Tongue (tissue), 2 donors: ENCODE data around the gene UBA5. TPM values are rescaled to one million over a fixed set of nuclear protein-coding genes. Genes with fewer than 3 reads are reported as not detected.
"Not testable (repeated sequence)": the region's sequence is repeated elsewhere in the genome, so short reads cannot be mapped to it uniquely, and the experiment has no call there.

ENCODE experiments used
- DNase-seq: peaks from one replicate; pipeline ENCODE4 v3.0.0-alpha.2; 2015
- total RNA-seq: library from RNA; depleted of rRNA; stranded (reverse); fragments of >200 nt; gene quantifications from one replicate; pipeline ENCODE4 v1.2.3, GENCODE V29; 2014

The UBA5 gene
- total RNA-seq: 63.6 TPM

DNA sequence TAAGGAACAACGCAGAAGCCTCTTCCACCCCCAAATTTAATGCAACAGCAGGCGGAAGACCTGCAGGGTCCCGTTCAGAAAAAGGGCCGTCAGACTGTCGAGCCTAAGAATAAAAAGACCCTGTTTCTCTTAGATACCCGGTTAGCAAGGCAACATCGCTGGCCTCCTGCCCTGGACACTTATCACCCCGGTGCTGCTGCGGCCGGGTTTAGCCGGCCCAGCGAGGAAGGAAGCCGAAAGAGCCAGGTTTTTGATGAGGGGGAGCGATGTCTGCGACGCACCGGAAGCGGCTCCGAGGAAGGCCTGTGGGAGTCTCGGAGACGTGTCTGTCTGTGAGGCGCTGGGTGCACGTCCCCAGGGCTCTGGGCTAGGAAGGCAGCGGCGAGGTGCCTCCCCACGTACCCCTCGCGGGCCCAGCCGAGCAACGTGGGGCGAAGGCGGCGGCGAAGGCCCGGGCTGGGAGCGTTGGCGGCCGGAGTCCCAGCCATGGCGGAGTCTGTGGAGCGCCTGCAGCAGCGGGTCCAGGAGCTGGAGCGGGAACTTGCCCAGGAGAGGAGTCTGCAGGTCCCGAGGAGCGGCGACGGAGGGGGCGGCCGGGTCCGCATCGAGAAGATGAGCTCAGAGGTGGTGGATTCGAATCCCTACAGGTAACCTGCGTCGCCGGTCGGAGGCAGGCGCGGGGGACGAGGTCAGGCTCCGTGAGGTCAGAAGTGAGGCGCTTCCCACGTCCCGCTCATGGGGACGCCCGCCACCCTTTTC is at the start of gene UBA5:
Gene UBA5, plus strand, starts transcription at position 278 of the 759 bp plus-strand sequence. Its CDS starts 209 bp downstream, at position 487.
- peak; percentile 79 for DNase-seq

DNA sequence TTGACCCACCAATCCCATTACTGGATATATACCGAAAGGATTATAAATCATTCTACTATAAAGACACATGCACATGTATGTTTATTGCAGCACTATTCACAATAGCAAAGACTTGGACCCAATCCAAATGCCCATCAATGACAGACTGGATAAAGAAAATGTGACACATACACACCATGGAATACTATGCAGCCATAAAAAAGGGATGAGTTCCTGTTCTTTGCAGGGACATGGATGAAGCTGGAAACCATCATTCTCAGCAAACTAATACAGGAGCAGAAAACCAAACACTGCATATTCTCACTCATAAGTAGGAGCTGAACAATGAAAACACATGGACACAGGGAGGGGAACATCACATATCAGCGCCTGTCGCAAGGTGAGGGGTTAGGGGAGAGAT is 44.8 kb upstream of the UBA5 start:
- not testable (repeated sequence) for DNase-seq

DNA sequence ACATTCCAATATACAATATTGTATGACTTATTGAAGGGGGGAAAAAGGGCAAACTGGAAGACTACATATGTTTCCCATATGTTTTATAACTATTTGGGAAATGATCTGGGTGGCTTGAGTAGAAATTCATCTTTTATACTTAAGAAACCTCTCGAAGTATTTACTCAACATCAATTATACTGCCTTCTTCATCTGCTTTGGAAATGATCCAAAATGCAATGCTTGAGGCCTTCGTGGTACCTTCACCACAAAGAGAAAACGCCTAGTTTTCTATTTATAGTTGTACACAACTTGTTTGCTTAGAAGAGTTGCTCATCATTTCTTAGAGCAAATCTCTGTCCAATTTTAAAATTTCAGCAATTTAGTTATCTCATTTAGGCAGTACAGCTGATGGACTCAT is 44.2 kb upstream of the UBA5 start:
- no peak for DNase-seq

DNA sequence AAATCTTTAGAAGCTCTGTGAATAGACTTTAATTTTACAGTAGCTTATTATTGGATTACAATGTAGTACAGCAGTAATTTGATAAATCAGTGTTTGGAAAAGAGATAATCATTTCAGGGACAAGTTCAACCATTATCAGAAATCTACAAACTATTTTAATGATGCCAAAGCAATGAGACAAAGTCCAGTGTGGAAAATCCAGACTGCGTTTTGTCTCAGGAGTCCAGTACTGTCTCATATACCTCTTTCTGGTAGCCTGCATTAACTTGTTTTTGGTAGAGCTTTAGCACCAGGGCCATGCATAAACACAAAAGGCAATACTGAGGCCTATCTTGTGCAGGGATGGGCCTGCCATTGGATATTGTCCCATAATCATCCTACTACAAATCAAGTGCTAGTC is 43.3 kb upstream of the UBA5 start:
- DNase-seq: no peak

DNA sequence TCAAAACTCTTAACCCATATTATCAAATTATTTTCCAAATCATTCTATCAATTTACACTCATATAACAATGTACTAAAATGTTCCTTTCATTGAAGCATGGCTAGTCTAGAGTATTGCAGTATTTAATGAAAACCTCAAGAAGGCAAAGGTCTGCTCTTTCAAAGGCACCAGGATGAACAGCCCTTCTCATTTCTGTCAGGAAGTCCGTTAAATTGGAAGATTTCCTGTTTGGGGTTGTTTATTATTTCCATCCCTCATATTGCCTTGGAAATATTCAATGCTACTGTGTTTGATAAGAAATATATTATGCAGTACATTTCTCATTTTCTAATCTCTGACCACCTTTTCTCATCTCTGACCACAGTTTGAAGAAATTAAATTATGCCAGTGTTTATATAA is 38.0 kb upstream of the UBA5 start:
- no peak for DNase-seq

DNA sequence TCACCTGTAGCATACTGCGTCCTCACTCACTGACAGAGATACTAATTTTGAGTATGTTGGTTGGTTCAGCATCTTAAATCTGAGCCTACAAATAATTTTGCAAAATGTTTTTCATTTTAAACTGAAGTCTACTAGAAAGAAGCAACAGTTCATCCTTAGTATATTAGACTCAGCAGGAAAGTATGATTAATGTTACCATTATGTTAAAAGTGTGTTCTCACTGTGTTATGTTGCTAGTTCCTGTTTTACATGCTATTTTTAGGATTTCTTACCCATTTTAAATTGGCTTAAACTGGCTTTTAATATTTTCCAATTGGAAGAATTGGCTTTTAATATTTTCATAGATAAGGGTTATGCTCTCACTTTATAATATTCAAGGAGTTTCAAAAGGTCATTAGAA is 37.4 kb upstream of the UBA5 start:
- no peak for DNase-seq

DNA sequence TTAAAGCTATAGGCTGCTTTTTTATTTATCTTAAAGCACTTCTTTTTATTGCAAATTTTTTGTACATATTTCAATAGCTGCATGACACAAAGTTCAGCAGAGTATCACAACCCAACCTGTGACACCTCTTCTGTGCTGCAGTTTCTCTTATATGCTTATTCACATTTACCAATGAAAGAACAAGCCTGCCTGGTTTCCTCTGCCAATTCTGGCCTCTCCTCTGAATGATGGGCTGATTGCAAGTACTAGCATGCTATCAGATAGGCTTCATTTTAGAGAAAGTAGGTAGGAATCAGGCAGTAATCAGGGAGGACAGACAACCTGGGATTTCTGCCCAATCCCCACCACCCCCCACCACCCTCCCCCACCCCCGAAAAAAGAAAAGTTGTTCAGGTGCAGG is 36.5 kb upstream of the UBA5 start:
- no peak for DNase-seq

DNA sequence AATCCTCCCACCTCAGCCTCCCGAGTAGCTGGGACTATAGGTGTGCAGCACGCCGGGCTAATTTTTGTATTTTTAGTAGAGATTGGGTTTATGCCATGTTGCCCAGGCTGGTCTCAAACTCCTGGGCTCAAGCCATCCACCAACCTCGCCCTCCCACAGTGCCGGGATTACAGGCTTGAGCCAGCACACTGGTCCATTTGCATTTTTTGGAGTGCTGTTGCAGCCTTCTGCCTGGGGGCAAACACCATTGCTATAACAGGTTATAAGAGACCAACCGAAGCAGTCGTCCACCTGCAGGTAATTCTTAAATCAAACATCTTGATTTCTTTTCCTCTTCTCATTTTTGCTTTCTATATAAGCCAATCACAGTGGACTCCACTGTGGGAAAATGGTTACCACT is 35.3 kb upstream of the UBA5 start:
- no peak for DNase-seq

DNA sequence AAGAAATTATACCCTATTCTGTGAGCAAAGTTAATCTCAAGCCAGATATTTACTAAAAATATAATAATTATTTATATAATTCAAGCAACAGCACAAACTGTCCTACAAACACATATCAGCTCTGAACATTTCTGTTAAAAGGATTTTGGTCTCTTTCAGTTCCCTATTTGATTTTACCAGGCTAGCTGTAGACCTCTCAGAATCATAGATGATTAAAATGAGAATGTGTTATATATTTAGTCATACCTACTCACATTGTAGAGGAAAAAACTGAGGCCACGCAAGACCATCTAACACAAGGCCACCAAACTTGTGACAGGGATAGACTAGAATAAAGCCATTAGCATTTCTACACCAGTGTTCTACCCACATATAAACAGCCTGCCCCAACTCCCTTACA is 34.5 kb upstream of the UBA5 start:
- no peak for DNase-seq

DNA sequence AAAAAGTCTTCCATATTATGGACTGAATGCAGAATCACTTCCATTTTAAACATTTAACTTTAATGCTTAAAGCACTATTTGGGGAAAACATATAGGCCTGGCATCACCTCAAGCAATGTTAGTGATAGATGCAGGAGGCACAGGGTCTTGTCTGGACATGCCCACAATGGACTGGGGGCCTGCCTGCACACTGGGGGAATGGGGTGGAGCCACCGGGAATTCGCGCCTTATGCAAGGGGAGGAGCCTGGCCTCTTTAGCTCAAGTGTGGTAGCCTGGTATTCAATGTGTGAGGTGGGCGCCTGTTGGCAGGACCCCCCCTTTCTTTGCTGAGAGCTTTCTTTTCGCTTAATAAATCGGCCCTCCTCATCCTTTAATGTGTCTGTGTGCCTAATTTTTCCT is 33.2 kb upstream of the UBA5 start:
- no peak for DNase-seq

DNA sequence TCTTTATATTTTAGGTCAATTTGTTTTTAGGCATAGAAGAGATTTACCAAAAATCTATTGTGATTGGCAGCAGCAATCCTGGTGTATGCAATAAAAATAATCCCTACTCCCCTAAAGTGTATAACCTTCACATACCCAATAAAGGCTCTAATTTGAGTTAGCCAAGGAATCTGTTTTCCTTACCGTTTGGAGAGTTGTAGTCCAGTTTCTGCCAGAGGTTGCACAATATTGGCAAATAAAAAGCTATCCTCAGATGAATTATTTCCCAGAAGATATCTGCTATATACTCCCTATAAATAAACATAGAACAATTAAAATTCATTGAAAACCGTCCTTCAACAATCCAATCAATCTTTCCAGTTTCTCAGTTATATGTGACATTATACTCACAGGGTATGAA is 32.0 kb upstream of the UBA5 start:
- no peak for DNase-seq

DNA sequence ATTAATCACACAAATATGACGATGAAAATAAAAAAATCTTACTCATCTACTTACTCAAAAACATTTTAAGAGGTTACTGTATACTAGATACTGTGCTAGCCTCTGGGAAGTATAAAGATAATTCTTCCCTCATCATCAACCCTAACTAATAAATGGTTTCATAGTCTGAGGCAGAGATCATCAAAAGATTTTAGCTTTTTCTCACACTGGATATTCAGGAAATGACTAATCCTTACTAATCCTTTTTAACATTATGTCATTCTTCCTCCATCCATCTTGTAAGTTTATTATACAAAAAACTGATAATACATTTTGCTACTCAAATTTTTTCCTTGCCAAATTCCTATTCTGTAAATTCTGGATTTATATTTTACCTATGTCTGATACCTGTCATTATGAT is 30.2 kb upstream of the UBA5 start:
- no peak for DNase-seq

DNA sequence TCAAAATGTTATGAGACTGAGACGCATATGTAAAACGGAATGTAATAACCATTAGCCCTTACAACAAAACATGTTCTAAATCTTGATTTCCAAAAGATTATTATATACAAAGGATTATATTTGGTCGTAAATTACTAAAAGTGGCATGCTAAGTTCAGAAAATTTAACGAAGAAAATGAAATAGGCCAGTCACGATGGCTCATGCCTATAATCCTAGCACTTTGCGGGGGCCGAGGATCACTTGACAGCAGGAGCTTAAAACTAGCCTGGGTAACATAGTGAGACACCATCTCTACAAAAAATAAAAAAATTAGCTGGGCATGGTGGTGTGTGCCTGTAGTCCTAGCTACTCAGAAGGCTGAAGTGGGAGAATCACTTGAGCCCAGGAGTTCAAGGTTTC is 29.5 kb upstream of the UBA5 start:
- no peak for DNase-seq

DNA sequence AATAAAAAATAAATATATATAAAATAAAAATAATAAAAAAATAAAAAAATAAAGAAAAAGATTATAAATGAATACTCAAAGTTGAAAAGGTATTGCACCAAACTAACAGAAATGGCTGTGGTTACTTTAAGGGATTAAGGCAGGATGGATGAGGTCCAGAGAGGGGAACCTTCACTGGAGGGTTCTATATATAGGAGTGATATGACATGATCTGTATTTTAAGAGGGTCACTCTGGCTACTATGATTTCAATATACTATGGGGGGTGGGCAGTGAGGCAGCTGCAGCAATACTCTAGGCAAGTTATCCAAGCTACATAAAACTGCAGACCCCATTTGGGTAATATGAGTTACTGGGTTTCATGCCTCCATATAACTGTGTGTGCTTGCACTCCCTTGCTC is 25.1 kb upstream of the UBA5 start:
- peak; percentile 12 for DNase-seq

DNA sequence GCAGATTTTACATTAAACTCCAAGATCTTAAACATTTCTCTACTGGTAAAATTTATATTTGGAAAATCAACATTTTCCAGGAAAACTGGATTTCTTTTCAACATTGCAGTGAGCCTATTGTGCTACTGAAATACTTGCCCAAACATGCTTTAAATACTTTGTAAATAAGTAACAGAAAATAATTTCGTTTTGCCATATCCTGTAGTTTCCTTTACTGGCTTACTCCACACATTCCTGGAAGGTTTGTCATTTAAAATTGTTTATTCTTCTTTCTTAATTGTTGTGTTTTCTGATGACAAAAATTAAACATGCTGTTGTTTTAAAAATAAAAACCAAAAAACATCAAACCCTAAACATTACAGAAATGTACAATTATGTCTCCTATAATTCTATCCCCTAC is 22.5 kb upstream of the UBA5 start:
- DNase-seq: no peak

DNA sequence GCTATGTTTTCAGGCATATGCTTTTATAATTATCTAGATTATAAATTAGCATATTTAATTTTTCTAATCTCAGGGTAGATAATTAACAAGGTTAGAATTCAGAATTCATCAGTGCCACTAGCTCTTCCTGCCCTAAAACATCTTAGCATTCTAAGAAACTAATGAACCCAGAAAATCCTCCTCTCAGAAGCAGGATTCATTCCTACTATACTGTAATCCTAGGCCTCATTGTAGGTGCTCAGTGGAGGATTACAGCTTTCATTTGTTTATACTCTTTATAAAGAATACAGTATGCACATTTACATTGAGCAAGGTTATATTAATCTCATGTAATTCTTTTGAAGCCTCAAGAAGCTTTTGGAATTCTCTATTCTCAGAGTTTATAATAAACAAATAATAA is 21.4 kb upstream of the UBA5 start:
- DNase-seq: no peak

DNA sequence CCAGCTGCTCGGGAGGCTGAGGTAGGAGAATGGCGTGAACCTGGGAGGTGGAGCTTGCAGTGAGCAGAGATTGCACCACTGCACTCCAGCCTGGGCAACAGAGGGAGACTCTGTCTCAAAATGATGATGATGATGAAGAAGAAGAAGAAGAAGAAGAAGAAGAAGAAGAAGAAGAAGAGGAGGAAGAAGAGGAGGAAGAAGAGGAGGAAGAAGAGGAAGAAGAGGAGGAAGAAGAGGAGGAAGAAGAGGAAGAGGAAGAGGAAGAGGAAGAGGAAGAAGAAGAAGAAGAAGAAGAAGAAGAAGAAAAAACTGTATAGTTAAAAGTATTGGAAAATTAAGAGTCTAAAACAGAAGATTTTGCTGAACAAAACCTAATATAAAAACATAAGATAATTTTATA is 18.7 kb upstream of the UBA5 start:
- not testable (repeated sequence) for DNase-seq

DNA sequence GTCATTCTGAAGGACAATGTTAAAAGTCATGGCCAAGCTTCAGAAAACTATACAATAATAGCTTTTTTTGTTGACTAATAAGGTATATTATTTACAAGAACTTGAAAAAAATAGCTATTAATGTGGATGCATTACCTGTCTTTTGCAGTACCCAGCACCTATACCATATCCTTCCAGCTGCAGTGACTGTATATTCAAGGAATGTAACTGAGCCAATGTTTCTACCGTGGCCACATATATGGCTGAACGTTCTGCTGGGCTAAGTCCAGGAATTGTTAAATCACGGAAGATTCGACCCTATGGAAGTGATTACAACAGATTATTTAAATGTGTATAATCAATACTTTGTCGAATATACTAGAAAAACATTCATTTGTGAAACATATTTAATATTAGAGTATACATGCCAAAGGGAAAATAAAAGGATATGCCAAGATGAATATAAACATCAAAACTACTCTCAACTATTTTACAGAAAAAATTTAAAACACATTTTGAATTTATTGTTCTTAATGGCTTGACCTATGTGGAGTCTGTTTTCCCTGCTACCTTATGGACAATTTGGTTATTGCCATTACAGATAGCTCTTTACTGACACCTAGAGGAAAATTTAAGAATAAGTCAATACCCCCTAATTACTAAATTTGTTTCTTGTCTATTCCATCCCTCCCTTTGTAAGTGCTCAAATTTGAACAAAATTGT is 18.1 kb upstream of the UBA5 start:
- DNase-seq: peak; percentile 74

DNA sequence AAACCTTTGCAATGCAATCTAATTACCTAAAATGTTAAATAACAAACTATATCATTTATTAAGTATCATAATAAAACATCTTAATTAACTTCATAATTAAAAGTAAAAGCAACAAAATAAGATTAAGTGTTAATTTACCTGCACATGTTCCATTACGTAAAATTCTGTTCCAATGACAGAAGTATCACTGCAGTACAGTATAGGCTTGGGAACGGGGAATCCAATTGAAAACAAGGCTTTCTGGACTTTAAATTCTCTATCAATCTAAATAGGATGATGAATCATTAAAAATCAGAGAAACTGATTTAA is 17.6 kb upstream of the UBA5 start:
- no peak for DNase-seq

DNA sequence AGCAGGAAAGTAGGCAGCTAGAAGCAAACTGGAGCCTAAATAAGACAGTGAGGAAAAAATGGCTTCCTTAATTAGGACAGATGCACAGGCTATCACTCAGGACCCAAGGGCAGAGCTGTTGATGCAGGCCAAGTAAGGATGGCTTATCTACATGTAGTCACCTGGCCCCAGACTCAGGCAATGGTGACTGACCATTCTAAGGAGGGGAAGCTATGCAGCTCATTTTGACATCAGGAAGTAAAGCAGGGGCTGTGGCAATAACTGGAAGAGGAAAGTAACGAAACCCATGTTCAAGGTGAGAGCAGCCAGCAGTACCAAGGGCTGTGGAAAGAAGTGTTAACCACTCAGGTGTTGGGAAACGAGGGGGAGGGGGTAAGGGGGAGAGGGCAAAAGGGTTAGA is 16.8 kb upstream of the UBA5 start:
- DNase-seq: no peak

DNA sequence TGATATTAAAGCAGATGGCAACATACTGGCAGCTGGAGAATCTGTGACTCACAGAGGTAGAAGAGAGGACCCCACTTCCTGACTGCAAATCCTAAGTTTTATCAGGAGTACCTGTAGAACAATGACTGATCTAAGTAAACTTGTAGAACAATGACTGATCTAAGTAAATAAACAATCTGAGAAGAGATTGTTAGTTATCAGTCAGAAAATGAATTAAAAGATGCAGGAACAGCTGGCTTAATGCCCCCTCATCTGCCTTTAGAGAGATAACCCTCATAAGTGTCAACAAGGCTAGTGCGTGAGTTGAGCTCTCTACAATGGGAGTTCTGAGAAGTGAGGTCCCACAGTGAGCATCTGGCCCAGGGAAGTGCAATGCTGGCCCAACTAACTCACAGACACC is 15.1 kb upstream of the UBA5 start:
- no peak for DNase-seq

DNA sequence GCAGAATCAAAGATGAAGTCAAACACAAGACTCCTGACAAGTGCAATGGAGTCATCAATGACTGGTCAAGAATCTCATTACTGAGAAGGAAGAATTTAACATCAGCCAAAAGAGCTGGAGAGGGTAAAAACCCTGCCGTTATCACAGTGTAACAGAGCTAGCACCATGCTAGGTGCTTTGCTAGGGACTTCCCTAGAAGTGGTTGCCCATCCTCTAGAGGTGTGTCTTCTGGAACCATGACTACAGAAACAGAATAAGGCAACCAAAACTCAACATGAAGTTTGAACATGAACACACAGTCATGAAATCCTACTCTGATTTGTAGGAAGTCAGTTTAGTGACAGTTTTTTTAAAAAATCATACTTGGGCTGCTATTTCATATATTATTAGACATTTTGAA is 10.0 kb upstream of the UBA5 start:
- no peak for DNase-seq

DNA sequence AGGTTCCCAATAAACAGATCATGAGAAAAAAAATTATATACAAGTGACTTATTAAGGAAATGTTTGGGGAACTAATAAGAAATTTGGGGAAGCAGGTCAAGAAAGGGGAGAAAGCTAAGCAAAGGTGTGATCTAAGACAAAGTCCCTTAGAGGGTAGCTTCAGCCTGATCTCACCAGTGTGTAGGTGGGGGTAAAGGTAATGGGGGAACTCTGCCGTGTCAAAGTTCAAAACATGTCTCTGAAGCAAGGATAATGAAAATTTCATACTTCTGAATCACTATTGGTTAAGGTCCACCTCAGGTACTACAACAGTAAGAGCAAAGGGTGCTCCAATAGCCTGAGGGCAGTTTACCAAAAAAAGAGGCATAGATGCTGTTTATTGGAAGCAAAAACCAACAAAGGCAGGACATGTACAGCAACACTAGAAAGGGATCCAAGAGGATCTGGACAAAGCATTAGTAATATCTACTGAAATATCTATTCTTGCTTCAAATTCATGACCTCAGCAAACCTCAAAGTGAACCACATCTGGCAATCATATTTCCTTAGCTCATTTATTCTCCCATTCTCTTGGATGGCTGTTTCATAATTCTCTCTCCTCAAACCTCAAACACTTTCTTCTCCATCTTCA is 7.4 kb upstream of the UBA5 start:
- no peak for DNase-seq

DNA sequence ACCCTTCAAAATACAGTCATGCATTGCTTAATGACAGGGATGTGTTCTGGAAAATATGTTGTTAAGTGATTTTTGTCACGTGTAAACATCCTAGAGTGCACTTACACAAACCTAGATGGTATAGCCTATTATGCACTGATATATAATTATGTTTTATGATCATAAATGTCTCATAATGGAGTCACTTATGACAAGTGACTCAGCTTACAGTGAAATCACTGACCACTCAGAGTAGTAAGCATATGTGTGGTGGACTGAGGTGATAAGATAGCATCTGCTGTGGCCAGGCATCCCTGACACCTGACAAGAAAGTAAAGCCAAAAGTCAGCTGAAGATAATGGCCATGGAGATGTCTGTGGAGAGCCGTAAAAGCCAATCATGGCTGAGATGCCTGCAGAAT is 5.9 kb upstream of the UBA5 start:
- no peak for DNase-seq
